ENCODE data around the gene DBNL. TPM values are rescaled to one million over a fixed set of nuclear protein-coding genes. Genes with fewer than 3 reads are reported as not detected.

The DBNL gene
- total RNA-seq, 1 experiment from 2014 or later = 64.5 TPM

Small RNAs within 50 kb of the gene (microRNA-seq; reads per million reads assigned to microRNA genes)
- gene MIR6837 (1.1 reads per million), gene MIR6838 (not detected)

Other genes starting within 250 kb of the DBNL start
- 172 and 181 TPM in 2 replicates for gene MRPS24, start 175.2 kb upstream of the DBNL start, total RNA-seq (2021)
- gene URGCP, start 138.1 kb upstream of the DBNL start, total RNA-seq (2021) = 23.8 and 26.6 TPM in 2 replicates
- gene UBE2D4, start 118.3 kb upstream of the DBNL start, total RNA-seq (2021) = 10.6 and 11.8 TPM in 2 replicates
- not detected in 2 replicates for gene SPDYE1, start 46.8 kb upstream of the DBNL start, total RNA-seq (2021)
- not detected in 2 replicates for gene PGAM2, start 20.9 kb downstream of the DBNL start, total RNA-seq (2021)
- 9.6 and 12.8 TPM in 2 replicates for gene POLM, start 37.8 kb downstream of the DBNL start, total RNA-seq (2021)
- gene AEBP1, start 59.6 kb downstream of the DBNL start, total RNA-seq (2021) = 30.1 and 31.8 TPM in 2 replicates
- gene POLD2, start 78.8 kb downstream of the DBNL start, total RNA-seq (2021) = 252 TPM in 2 replicates
- gene MYL7, start 96.6 kb downstream of the DBNL start, total RNA-seq (2021) = not detected in 2 replicates
- gene GCK, start 144.7 kb downstream of the DBNL start, total RNA-seq (2021) = not detected in 2 replicates
- 126 and 140 TPM in 2 replicates for gene YKT6, start 156.3 kb downstream of the DBNL start, total RNA-seq (2021)

Data from A673 (cell line).